ENCODE results near the gene VSIG10. TPM values are rescaled to one million over a fixed set of nuclear protein-coding genes. Genes with fewer than 3 reads are reported as not detected.
"Not testable (repeated sequence)": the region's sequence is repeated elsewhere in the genome, so short reads cannot be mapped to it uniquely, and the experiment has no call there.

The VSIG10 gene
- polyA plus RNA-seq, 1 experiment: 9.3 TPM

- H3K27me3 ChIP-seq (ENCODE audit: control insufficient read depth, insufficient read depth, low read length): no peaks in the 10 kb centered on the region
- POLR2A ChIA-PET: no interaction called here
- H3K36me3 ChIP-seq (ENCODE audit: control insufficient read depth, insufficient read depth, low read length): peaks cover 1% of the 10 kb centered on the region; the same call in 1 of the 2 replicates
- no peak for DNase-seq (ENCODE audit: low read depth)
- no peak for TF ChIP-seq CTCF (IDR thresholded peaks at IDR 0.05; ENCODE audit: insufficient read depth, low read depth, low read length)
- CTCF ChIA-PET: interaction anchor here (1.2 kb wide), 3 partner anchors 11 to 350 kb away, joined by 3 read pairs; no protein-coding TSS in a partner anchor
- no peak overlapping the region for H3K4me3 ChIP-seq (ENCODE audit: low read depth, low read length)
Measured at GRCh38 chr12:118082161-118082560, 21.6 kb downstream of the VSIG10 start.

- H3K36me3 ChIP-seq (ENCODE audit: control insufficient read depth, insufficient read depth, low read length); POLR2A ChIA-PET; H3K4me3 ChIP-seq (ENCODE audit: low read depth, low read length); H3K27me3 ChIP-seq (ENCODE audit: control insufficient read depth, insufficient read depth, low read length); DNase-seq (ENCODE audit: low read depth): not testable (repeated sequence)
- CTCF ChIA-PET: interaction anchor here (0.7 to 1.2 kb wide), 2 partner anchors 23 to 351 kb away, joined by 3 read pairs; no protein-coding TSS in a partner anchor
Measured at GRCh38 chr12:118081521-118081920, 22.3 kb downstream of the VSIG10 start.

GRCh38 chr12:118073768-118074167 is 30.0 kb downstream of the VSIG10 start:
- no peak for DNase-seq (ENCODE audit: low read depth)
- Histone ChIP-seq H3K36me3 (ENCODE audit: control insufficient read depth, insufficient read depth, low read length) (peaks cover 2% of the 10 kb centered on the region; the same call in 1 of the 2 replicates), H3K4me3 (ENCODE audit: low read depth, low read length) (no peak overlapping the region), H3K27me3 (ENCODE audit: control insufficient read depth, insufficient read depth, low read length) (no peaks in the 10 kb centered on the region)
- TF ChIP-seq CTCF (IDR thresholded peaks at IDR 0.05; ENCODE audit: insufficient read depth, low read depth, low read length): no peak
- CTCF ChIA-PET: no interaction called here
- POLR2A ChIA-PET: no interaction called here

GRCh38 chr12:118070650-118071049 is 33.2 kb downstream of the VSIG10 start:
- POLR2A ChIA-PET: no interaction called here
- Histone ChIP-seq H3K27me3 (ENCODE audit: control insufficient read depth, insufficient read depth, low read length) (no peaks in the 10 kb centered on the region), H3K4me3 (ENCODE audit: low read depth, low read length) (no peak overlapping the region), H3K36me3 (ENCODE audit: control insufficient read depth, insufficient read depth, low read length) (peaks cover 2% of the 10 kb centered on the region; the same call in 1 of the 2 replicates)
- TF ChIP-seq CTCF (IDR thresholded peaks at IDR 0.05; ENCODE audit: insufficient read depth, low read depth, low read length): no peak
- DNase-seq (ENCODE audit: low read depth): no peak
- CTCF ChIA-PET: interaction anchor here (1.1 to 1.2 kb wide), 2 partner anchors 9 to 16 kb away, joined by 3 read pairs; no protein-coding TSS in a partner anchor

- no peak for TF ChIP-seq CTCF (IDR thresholded peaks at IDR 0.05; ENCODE audit: insufficient read depth, low read depth, low read length)
- ChIA-PET POLR2A (no interaction called here), CTCF (interaction anchor here (0.7 kb wide), 1 partner anchor 15 kb away, joined by 5 read pairs; no protein-coding TSS in a partner anchor)
- Histone ChIP-seq H3K36me3 (ENCODE audit: control insufficient read depth, insufficient read depth, low read length) (no peaks in the 10 kb centered on the region; the same call in 1 of the 2 replicates), H3K4me3 (ENCODE audit: low read depth, low read length) (no peak overlapping the region), H3K27me3 (ENCODE audit: control insufficient read depth, insufficient read depth, low read length) (no peaks in the 10 kb centered on the region)
- DNase-seq (ENCODE audit: low read depth): no peak
Measured at GRCh38 chr12:118068445-118068844, 35.4 kb downstream of the VSIG10 start.

- no peak overlapping the region for H3K4me3 ChIP-seq (ENCODE audit: low read depth, low read length)
- CTCF ChIA-PET: interaction anchor here (0.8 to 2.4 kb wide), 4 partner anchors 55 to 215 kb away, joined by 3 to 7 read pairs (median 4); no protein-coding TSS in a partner anchor
- POLR2A ChIA-PET: no interaction called here
- DNase-seq (ENCODE audit: low read depth): no peak
- H3K27me3 ChIP-seq (ENCODE audit: control insufficient read depth, insufficient read depth, low read length): no peaks in the 10 kb centered on the region
- H3K36me3 ChIP-seq (ENCODE audit: control insufficient read depth, insufficient read depth, low read length): no peaks in the 10 kb centered on the region; the same call in 1 of the 2 replicates
- no peak for TF ChIP-seq CTCF (IDR thresholded peaks at IDR 0.05; ENCODE audit: insufficient read depth, low read depth, low read length)
Measured at GRCh38 chr12:118065380-118065779, 38.4 kb downstream of the VSIG10 start.

Measured in BJ (cell line).